ENCODE results near the gene NT5DC4.

Gene NT5DC4

GRCh38 chr2:112754564-112754963, 33.7 kb downstream of the NT5DC4 start:
- no peak for DNase-seq (ENCODE audit: low spot score)

GRCh38 chr2:112755444-112755843, 34.6 kb downstream of the NT5DC4 start:
- no peak for DNase-seq (ENCODE audit: low spot score)

GRCh38 chr2:112756207-112756606, 35.4 kb downstream of the NT5DC4 start:
- DNase-seq (ENCODE audit: low spot score) = no peak

- no peak for DNase-seq (ENCODE audit: low spot score)
Observed at GRCh38 chr2:112757265-112757664, 36.4 kb downstream of the NT5DC4 start.

- DNase-seq (ENCODE audit: low spot score) = no peak
Observed at GRCh38 chr2:112758711-112759110, 37.9 kb downstream of the NT5DC4 start.

- DNase-seq (ENCODE audit: low spot score) = no peak
Observed at GRCh38 chr2:112760149-112760548, 39.3 kb downstream of the NT5DC4 start.

- DNase-seq (ENCODE audit: low spot score) = no peak
Observed at GRCh38 chr2:112762276-112762675, 41.5 kb downstream of the NT5DC4 start.

- peak; percentile 94 for DNase-seq (ENCODE audit: low spot score)
Observed at GRCh38 chr2:112764071-112765044, 43.5 kb downstream of the NT5DC4 start, which contains the start of gene CKAP2L. Gene CKAP2L, minus strand, starts transcription at chr2:112764609. Its CDS starts 11 bp downstream, at chr2:112764598.

GRCh38 chr2:112765251-112765650, 44.4 kb downstream of the NT5DC4 start:
- no peak for DNase-seq (ENCODE audit: low spot score)

- no peak for DNase-seq (ENCODE audit: low spot score)
Observed at GRCh38 chr2:112767693-112768330, 47.0 kb downstream of the NT5DC4 start.

GRCh38 chr2:112768432-112768831, 47.6 kb downstream of the NT5DC4 start:
- no peak for DNase-seq (ENCODE audit: low spot score)

- DNase-seq (ENCODE audit: low spot score) = no peak
Observed at GRCh38 chr2:112772322-112772721, 51.5 kb downstream of the NT5DC4 start.

GRCh38 chr2:112772911-112773475, 52.2 kb downstream of the NT5DC4 start:
- DNase-seq (ENCODE audit: low spot score) = no peak

GRCh38 chr2:112773556-112773955, 52.7 kb downstream of the NT5DC4 start:
- DNase-seq (ENCODE audit: low spot score) = no peak

GRCh38 chr2:112774536-112775285, 53.9 kb downstream of the NT5DC4 start:
- no peak for DNase-seq (ENCODE audit: low spot score)

- no peak for DNase-seq (ENCODE audit: low spot score)
Observed at GRCh38 chr2:112776113-112776512, 55.3 kb downstream of the NT5DC4 start.

- no peak for DNase-seq (ENCODE audit: low spot score)
Observed at GRCh38 chr2:112777036-112777435, 56.2 kb downstream of the NT5DC4 start.

- no peak for DNase-seq (ENCODE audit: low spot score)
Observed at GRCh38 chr2:112779598-112779997, 58.8 kb downstream of the NT5DC4 start.

GRCh38 chr2:112782234-112782799, 61.5 kb downstream of the NT5DC4 start:
- no peak for DNase-seq (ENCODE audit: low spot score)

GRCh38 chr2:112783187-112783714, 62.4 kb downstream of the NT5DC4 start:
- no peak for DNase-seq (ENCODE audit: low spot score)
